HepG2 (cell line): ENCODE data around the gene GPS2. TPM values are rescaled to one million over a fixed set of nuclear protein-coding genes. Genes with fewer than 3 reads are reported as not detected.

Experiments
- ARNT ChIP-seq: fragments of 450-650 bp; IDR thresholded peaks from 2 replicates; pipeline ENCODE4 v1.6.1; 2017
- CBX1 ChIP-seq: IDR thresholded peaks from one replicate; pipeline ENCODE4 v1.6.1; 2016; ENCODE audit warnings: antibody characterized with exemption, low read depth
- CCDC6 ChIP-seq: sonication (generic); formaldehyde crosslinking; IDR thresholded peaks from 2 replicates; pipeline ENCODE4 v1.8.1; 2022; ENCODE audit warnings: mild to moderate bottlenecking, missing genetic modification reagents, moderate library complexity
- FOXJ3 ChIP-seq: sonication (generic); formaldehyde crosslinking; IDR thresholded peaks from 2 replicates; pipeline ENCODE4 v1.4.0; 2020; ENCODE audit warnings: missing genetic modification reagents, mild to moderate bottlenecking, borderline replicate concordance
- GATAD1 ChIP-seq: IDR thresholded peaks from 2 replicates; pipeline ENCODE4 v1.6.1; 2016; ENCODE audit warnings: missing genetic modification reagents, missing compliant biosample characterization
- GZF1 ChIP-seq: sonication (generic); formaldehyde crosslinking; IDR thresholded peaks from 2 replicates; pipeline ENCODE4 v1.5.1; 2020; ENCODE audit warnings: mild to moderate bottlenecking, missing genetic modification reagents
- ISX ChIP-seq: sonication (generic); formaldehyde crosslinking; conservative IDR thresholded peaks from 2 replicates; pipeline ENCODE4 v1.5.0; 2020; ENCODE audit warnings: missing genetic modification reagents
- KAT8 ChIP-seq: IDR thresholded peaks from 2 replicates; pipeline ENCODE4 v1.6.1; 2016; ENCODE audit warnings: missing genetic modification reagents, missing compliant biosample characterization
- NFYB ChIP-seq: sonication (generic); formaldehyde crosslinking; IDR thresholded peaks from 2 replicates; pipeline ENCODE4 v1.4.0; 2020; ENCODE audit warnings: missing genetic modification reagents
- POLR2AphosphoS5 ChIP-seq: IDR thresholded peaks from 2 replicates; pipeline ENCODE4 v1.6.1; 2012; ENCODE audit warnings: low read depth, low read length
- RAD51 ChIP-seq: fragments of 450-650 bp; IDR thresholded peaks from 2 replicates; pipeline ENCODE4 v1.6.1; 2016; ENCODE audit warnings: borderline replicate concordance
- SMAD3 ChIP-seq: sonication (generic); formaldehyde crosslinking; IDR thresholded peaks from 2 replicates; pipeline ENCODE4 v1.4.0; 2020; ENCODE audit warnings: missing genetic modification reagents
- SP5 ChIP-seq: IDR thresholded peaks from 2 replicates; pipeline ENCODE4 v1.6.1; 2016; ENCODE audit warnings: low read depth, borderline replicate concordance
- ZNF207 ChIP-seq: fragments of 450-650 bp; IDR thresholded peaks from 2 replicates; pipeline ENCODE4 v1.6.1; 2016; ENCODE audit warnings: antibody characterized with exemption, borderline replicate concordance
- ZNF234 ChIP-seq: sonication (generic); formaldehyde crosslinking; conservative IDR thresholded peaks from 2 replicates; pipeline ENCODE4 v1.5.1; 2020; ENCODE audit warnings: mild to moderate bottlenecking, missing genetic modification reagents
- ZNF30 ChIP-seq: sonication (generic); formaldehyde crosslinking; IDR thresholded peaks from 2 replicates; pipeline ENCODE4 v1.5.0; 2020; ENCODE audit warnings: mild to moderate bottlenecking, missing genetic modification reagents
- ZNF484 ChIP-seq: sonication (generic); formaldehyde crosslinking; IDR thresholded peaks from 2 replicates; pipeline ENCODE4 v1.5.1; 2020; ENCODE audit warnings: mild to moderate bottlenecking, low read depth, missing genetic modification reagents, borderline replicate concordance
- ZNF543 ChIP-seq: sonication (generic); formaldehyde crosslinking; IDR thresholded peaks from 2 replicates; pipeline ENCODE4 v1.4.0; 2020; ENCODE audit warnings: mild to moderate bottlenecking, missing genetic modification reagents
- ZNF841 ChIP-seq: sonication (generic); formaldehyde crosslinking; IDR thresholded peaks from 2 replicates; pipeline ENCODE4 v1.8.1; 2023; ENCODE audit warnings: missing genetic modification reagents, borderline replicate concordance
- polyA plus RNA-seq, 8 experiments: library from polyadenylated mRNA; depleted of rRNA in 3 of 8; stranded (reverse) in 7 of 8; unstranded in 1 of 8; fragments of >200 nt; fragmentation: Illumina TruSeq in 4 of 8; extraction: Trizol in 4 of 8; gene quantifications; 2 replicates each; pipeline versions ENCODE4 v1.2.1 to v1.2.3, GENCODE V29; 2011 to 2016; ENCODE audit warnings: low read depth in 4 of 8, missing spikeins in 1 of 8, mixed read lengths in 1 of 8; ENCODE audit not compliant: insufficient read depth in 1 of 8
- total RNA-seq, 5 experiments: library from RNA; depleted of rRNA; stranded (reverse); fragments of >200 nt; fragmentation: Illumina TruSeq; extraction: Trizol; gene quantifications; 2 replicates each; pipeline ENCODE4 v1.2.3, GENCODE V29; 2016; ENCODE audit warnings: low read depth in 1 of 5
- TF ChIP-seq, protein P1 (sequence below): sonication (generic); formaldehyde crosslinking; IDR thresholded peaks from 2 replicates; pipeline ENCODE4 v1.4.0; 2020; ENCODE audit warnings: mild to moderate bottlenecking, low read depth, missing genetic modification reagents
- TF ChIP-seq, protein P2 (sequence below): sonication (generic); formaldehyde crosslinking; IDR thresholded peaks from 2 replicates; pipeline ENCODE4 v1.8.0; 2022; ENCODE audit warnings: mild to moderate bottlenecking, missing genetic modification reagents, borderline replicate concordance
- TF ChIP-seq, protein P3 (sequence below): sonication (generic); formaldehyde crosslinking; IDR thresholded peaks from 2 replicates; pipeline ENCODE4 v1.4.0; 2020; ENCODE audit warnings: mild to moderate bottlenecking, missing genetic modification reagents
- TF ChIP-seq, protein P4 (sequence below): sonication (generic); formaldehyde crosslinking; IDR thresholded peaks from 2 replicates; pipeline ENCODE4 v1.5.1; 2020; ENCODE audit warnings: missing genetic modification reagents, mild to moderate bottlenecking, borderline replicate concordance
- TF ChIP-seq, protein P5 (sequence below): conservative IDR thresholded peaks from 2 replicates; pipeline ENCODE4 v1.6.1; 2018; ENCODE audit warnings: missing genetic modification reagents

Gene GPS2
- total and polyA plus RNA-seq, 2 of the 13 experiments (the other 11 are each of a cell fraction or from before 2014, with no cell fraction given), result 58.0 to 59.4 TPM

DNA sequence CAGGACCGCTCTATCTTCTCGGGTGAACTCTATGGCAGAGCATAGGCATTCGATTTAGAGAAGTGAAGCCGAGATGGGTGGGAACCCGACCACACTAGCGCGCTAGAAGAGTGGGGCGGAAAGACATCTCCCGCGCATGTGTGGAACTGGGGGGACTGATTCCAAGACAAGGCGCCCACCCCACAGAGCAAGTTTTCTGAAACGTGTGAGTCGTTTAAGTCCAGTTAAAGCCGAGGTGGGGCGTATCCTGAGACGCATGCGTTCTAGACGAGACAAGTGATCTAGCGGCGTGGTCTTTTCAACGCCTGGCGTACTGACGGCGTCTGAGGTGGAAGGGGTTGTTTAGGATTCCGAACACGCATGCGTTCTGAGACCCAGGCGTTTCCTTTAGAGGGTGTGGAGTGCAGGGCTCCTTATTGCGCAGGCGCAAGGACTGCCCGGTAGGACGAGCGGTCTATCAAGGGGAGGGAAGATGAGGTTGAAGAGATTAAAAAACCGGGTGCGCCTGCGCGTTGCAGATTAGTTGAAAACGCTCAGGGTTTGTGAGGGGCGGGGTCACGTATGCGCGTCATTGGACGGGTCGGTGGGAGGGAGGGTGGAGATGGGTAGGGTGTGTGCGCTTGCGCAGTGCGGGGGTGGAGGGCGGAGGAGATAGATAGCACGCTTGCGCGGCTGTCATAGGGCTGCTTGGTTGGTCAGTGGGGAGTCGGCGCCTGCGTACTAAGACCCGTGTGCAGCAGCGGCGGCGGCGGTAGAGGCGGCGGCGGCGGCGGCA lies 8.1 kb downstream of the GPS2 start, which contains the start of gene EIF5A (continued):
- TF ChIP-seq, protein P1, sequence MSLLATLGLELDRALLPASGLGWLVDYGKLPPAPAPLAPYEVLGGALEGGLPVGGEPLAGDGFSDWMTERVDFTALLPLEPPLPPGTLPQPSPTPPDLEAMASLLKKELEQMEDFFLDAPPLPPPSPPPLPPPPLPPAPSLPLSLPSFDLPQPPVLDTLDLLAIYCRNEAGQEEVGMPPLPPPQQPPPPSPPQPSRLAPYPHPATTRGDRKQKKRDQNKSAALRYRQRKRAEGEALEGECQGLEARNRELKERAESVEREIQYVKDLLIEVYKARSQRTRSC (CRISPR knock-in tag), result no peak; the same call in 1 of the 2 replicates
- TF ChIP-seq GATAD1 (CRISPR knock-in tag), result peak; percentile 32
- no peak for TF ChIP-seq NFYB (CRISPR knock-in tag)
- TF ChIP-seq, protein P2, sequence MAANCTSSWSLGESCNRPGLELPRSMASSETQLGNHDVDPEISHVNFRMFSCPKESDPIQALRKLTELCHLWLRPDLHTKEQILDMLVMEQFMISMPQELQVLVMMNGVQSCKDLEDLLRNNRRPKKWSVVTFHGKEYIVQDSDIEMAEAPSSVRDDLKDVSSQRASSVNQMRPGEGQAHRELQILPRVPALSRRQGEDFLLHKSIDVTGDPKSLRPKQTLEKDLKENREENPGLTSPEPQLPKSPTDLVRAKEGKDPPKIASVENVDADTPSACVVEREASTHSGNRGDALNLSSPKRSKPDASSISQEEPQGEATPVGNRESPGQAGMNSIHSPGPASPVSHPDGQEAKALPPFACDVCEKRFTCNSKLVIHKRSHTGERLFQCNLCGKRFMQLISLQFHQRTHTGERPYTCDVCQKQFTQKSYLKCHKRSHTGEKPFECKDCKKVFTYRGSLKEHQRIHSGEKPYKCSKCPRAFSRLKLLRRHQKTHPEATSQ (CRISPR knock-in tag), result no peak
- TF ChIP-seq, protein P3, sequence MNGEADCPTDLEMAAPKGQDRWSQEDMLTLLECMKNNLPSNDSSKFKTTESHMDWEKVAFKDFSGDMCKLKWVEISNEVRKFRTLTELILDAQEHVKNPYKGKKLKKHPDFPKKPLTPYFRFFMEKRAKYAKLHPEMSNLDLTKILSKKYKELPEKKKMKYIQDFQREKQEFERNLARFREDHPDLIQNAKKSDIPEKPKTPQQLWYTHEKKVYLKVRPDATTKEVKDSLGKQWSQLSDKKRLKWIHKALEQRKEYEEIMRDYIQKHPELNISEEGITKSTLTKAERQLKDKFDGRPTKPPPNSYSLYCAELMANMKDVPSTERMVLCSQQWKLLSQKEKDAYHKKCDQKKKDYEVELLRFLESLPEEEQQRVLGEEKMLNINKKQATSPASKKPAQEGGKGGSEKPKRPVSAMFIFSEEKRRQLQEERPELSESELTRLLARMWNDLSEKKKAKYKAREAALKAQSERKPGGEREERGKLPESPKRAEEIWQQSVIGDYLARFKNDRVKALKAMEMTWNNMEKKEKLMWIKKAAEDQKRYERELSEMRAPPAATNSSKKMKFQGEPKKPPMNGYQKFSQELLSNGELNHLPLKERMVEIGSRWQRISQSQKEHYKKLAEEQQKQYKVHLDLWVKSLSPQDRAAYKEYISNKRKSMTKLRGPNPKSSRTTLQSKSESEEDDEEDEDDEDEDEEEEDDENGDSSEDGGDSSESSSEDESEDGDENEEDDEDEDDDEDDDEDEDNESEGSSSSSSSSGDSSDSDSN, result no peak
- TF ChIP-seq, protein P4, sequence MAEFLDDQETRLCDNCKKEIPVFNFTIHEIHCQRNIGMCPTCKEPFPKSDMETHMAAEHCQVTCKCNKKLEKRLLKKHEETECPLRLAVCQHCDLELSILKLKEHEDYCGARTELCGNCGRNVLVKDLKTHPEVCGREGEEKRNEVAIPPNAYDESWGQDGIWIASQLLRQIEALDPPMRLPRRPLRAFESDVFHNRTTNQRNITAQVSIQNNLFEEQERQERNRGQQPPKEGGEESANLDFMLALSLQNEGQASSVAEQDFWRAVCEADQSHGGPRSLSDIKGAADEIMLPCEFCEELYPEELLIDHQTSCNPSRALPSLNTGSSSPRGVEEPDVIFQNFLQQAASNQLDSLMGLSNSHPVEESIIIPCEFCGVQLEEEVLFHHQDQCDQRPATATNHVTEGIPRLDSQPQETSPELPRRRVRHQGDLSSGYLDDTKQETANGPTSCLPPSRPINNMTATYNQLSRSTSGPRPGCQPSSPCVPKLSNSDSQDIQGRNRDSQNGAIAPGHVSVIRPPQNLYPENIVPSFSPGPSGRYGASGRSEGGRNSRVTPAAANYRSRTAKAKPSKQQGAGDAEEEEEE (CRISPR knock-in tag), result no peak
- TF ChIP-seq, protein P5, sequence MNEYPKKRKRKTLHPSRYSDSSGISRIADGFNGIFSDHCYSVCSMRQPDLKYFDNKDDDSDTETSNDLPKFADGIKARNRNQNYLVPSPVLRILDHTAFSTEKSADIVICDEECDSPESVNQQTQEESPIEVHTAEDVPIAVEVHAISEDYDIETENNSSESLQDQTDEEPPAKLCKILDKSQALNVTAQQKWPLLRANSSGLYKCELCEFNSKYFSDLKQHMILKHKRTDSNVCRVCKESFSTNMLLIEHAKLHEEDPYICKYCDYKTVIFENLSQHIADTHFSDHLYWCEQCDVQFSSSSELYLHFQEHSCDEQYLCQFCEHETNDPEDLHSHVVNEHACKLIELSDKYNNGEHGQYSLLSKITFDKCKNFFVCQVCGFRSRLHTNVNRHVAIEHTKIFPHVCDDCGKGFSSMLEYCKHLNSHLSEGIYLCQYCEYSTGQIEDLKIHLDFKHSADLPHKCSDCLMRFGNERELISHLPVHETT (CRISPR knock-in tag), result no peak; the same call in 1 of the 2 replicates
- TF ChIP-seq POLR2AphosphoS5, result peak; percentile 97
- TF ChIP-seq ZNF841, result no peak
- 0 out of 2 replicates have a peak, but pooled peaks have one; percentile 3 for TF ChIP-seq SP5 (CRISPR knock-in tag)
- no peak for TF ChIP-seq ZNF484
- no peak for TF ChIP-seq CBX1
- TF ChIP-seq ISX (CRISPR knock-in tag), result no peak
- TF ChIP-seq GZF1, result no peak
- peak; percentile 86 for TF ChIP-seq KAT8
- no peak for TF ChIP-seq ZNF207
- no peak for TF ChIP-seq ZNF543
- TF ChIP-seq CCDC6 (CRISPR knock-in tag), result no peak
- TF ChIP-seq SMAD3 (CRISPR knock-in tag), result no peak; the same call in 1 of the 2 replicates
- no peak for TF ChIP-seq ZNF234 (CRISPR knock-in tag)
- no peak for TF ChIP-seq ARNT
- no peak for TF ChIP-seq ZNF30
- TF ChIP-seq RAD51, result no peak
- TF ChIP-seq FOXJ3 (CRISPR knock-in tag), result no peak
